Measurements from ENCODE around the gene CBLL2.
"Not testable (repeated sequence)": the region's sequence is repeated elsewhere in the genome, so short reads cannot be mapped to it uniquely, and the experiment has no call there.

CBLL2 gene

DNA sequence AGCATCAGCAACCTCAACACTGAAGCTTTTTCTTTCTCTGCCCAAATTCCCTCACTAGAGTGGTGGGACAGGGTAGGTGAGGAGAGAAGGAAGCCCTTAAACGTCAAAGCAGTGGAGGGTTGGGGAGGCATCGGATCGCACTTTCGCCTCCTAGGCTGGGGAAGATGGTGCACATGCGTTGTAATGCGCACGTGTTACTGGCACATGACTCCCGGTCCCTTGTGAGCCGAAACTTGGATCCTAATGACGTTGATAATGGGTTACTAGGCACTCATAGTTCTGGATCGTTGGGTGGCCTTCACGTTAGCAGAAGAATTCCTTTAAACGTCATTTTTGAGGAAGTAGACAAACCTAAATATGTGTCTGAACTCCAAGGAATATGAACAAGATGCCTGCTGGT lies at the start of gene CBLL2:
Gene CBLL2 (plus strand): TSS at position 301 of the 400 bp plus-strand sequence. CDS start 79 bp downstream, at position 380.
- no peak for DNase-seq

GRCh38 chrX:22234380-22234779 lies 38.3 kb upstream of the CBLL2 start:
- DNase-seq = no peak

- DNase-seq = no peak
Measured at GRCh38 chrX:22237479-22237878, 35.2 kb upstream of the CBLL2 start.

GRCh38 chrX:22246620-22247019 lies 26.1 kb upstream of the CBLL2 start:
- DNase-seq = no peak

DNA sequence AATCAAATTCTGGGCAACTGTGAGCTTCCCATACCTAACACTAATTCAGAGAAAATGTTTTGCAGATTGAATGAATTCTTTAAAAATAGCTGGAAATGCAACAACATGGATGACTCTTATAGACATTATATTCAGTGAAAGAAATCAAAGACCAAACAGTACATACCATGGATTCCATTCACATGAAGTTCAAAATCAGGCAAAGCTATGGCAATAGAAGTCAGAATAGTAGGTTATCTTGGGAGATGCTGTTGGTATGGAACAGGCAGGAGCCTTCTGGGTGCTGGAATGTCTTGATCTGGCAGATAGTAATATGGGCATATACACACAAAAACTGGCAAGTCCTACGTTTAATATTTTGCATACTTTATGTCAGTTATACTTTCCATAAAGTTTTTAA lies 25.5 kb upstream of the CBLL2 start:
- no peak for DNase-seq

DNA sequence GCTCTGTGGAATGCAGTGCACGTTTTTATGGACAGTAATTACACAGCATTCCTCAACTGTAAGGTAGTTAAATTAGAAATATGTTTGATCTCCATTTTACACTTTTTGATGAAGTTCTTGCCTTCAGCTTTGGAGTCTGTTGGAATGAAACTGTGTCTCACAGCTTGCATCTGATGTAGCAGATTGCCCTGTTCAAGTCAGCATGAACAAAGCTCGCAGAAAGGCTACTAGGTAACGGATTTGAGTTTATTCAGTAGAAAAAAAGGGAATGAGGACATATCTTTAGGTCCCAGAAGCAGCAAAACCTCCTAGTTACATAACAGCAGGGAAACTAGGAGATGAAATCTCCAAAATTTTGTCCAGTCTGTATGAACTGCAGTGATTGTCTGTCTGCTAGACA lies 24.3 kb upstream of the CBLL2 start:
- DNase-seq = no peak

DNA sequence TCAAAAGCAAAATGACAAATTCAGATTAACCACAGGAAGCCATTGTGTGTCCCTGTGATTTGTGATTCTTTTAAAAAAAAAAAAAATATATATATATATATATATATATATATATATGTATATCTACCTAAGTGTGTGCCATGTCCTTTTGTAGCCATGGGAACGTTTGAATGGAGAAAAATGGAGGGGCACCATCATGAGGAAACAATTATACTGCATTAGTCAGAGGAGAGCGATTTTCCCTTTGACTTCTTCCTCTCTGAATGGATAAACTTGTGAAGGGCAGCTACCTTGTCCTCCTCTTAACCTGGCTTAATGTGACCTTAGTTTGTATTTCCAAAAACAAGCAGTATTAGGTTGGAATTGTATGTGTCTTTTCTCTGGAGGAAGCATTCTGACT lies 23.3 kb upstream of the CBLL2 start:
- DNase-seq = no peak

DNA sequence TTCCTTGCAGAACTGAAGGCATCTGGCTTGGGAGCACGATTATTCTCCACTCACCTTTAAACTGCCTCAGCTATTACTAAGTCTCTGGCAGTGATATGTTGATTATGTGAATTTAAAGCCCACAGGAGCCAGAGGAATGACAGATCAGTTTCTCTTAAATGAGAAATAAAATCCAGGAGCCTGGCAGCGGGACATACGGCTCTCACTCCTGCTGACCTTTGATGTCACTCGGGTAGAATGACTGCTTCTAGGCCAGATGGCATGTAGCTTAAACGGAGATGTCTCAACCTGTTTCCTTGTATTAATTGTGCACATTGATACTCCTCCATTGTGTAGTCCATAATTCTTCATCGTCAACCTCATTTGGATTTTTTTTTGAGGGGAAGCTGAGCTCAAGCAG lies 4.0 kb upstream of the CBLL2 start:
- no peak for DNase-seq

GRCh38 chrX:22273714-22274317 lies 1.1 kb downstream of the CBLL2 start:
- no peak for DNase-seq

- DNase-seq = no peak
Measured at GRCh38 chrX:22276781-22277180, 4.1 kb downstream of the CBLL2 start.

DNA sequence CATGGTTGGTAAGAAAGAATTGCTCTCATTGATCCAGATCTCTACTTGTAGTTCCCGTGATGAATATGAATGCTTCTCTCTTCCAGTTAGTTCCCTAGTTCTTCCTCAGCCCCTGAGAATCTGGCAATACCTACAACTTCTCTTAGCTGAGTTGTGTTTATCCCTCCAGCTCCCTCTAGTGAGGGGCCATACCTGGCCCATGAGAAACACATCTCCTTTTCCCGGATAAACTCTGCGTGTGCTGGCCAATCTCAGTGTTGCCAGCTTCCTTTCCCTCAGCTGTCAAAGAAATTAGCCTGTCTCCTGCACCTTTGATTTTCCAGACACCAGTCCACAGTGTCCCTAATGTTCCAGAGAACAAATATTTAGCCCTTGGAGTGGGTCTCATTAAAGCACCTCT lies 5.7 kb downstream of the CBLL2 start:
- no peak for DNase-seq

GRCh38 chrX:22289209-22289608 lies 16.5 kb downstream of the CBLL2 start:
- not testable (repeated sequence) for DNase-seq

DNA sequence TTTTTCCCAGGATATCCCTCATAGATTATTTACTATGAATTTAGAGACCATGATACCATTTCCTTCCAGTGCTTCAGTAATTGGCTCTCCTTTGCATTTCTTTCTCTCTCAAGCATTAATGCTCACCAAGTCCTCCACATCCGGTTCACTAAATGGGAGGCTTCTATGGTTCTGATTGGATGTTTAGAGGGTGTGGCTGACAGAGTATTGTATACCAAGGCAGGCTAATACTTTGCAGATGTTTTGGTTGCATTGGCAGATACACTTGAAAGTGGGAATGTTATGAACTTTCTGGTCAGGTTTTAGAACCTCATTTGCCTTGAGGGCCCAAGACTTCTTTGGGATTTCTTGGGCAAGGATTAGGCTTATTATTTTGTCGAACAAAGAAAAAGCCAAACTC lies 24.2 kb downstream of the CBLL2 start:
- DNase-seq = no peak

DNA sequence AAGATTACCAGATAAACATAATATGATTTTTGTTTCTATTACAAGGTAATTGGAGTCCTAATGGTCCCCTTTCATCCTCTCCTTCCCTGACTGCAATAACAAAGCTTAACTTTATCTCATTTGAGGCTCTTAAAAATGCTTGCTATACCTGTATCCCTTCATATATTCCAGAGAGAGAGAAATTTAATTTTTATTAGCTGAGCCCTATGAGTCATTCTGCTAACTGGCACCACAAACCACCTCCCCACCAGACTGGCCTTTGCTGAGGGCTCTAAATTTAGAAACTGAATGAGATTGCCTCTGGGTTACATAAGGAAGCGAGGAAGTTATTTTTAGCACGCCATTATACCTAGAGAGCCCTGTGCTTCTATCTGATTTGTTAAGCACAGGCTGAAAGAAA lies 27.4 kb downstream of the CBLL2 start:
- DNase-seq = no peak

DNA sequence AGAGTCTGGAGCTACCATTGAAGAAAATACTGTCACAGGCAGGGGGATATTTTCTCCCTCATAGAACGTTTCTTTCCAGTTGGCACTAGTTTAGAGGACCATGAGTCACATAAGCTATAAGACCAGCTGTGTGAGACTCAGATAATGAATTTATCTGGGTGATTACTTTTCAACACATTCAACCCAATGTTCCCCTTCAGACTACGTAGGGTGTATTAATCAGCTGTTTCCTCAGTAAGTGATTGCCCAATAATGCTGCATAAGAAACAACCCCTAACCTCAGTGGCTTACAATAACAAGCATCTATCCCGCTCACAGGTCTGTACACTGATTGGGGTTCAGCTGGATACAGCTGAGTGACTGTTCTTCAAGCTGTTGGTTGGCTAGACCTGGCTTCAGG lies 38.1 kb downstream of the CBLL2 start:
- DNase-seq = no peak

DNA sequence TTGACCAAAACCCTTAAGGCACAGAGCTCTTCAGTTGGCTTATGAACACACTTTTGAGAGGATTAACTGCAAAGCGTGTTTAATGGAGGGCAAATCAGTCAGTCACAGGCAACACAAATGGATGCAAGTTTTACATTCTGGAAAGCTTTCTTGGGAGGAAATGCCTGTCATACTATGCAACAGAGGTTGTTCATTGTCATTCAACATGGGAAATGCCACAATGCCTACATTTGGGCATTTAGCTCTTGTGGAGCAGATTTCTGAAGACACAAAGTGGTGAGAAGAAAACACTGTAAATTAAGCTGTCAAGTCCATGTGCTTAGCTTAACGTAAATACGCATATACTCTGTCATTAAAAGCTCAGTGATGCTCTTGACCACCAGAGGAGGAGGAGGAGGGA lies 41.1 kb downstream of the CBLL2 start:
- no peak for DNase-seq

DNA sequence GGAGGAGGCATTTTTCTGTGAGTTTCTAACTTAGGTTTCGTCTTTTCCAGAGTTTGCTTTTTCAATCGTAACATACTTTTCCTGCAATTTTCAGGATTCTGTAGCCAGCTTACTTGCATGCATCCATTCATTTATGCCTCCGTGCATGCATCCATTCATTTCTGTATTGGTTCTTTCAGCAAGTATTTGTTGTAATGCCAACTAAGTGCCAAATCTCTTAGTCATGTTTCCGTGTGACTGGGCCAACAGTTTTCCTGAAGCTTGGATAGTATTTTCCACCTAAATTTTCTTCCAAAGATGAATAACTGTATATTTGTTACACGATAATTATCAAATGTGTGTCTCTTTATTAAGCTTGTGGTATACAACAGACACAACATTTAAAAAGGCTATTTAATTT lies 41.5 kb downstream of the CBLL2 start:
- no peak for DNase-seq

DNA sequence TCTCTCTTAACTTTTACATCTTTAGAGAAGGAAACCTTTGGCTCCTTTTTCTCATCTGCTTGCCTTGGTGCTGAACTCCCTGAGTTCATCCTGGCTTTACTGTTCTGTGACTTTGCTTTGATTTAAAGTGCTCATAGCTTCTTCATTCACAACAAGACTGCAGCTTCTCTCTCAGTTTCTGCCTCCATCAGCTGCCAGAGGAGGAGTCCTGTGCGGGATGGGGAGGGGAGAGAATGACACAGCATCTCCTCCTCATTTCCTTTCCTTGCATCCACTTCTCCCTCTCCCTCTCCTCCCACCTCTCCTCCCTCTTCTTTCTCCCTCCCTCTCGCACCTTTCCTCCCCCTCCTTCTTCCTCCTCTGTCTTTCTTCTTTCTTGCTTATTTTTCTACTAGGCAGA lies 42.0 kb downstream of the CBLL2 start:
- DNase-seq = no peak

- DNase-seq = no peak
Measured at GRCh38 chrX:22315151-22315550, 42.4 kb downstream of the CBLL2 start.

- no peak for DNase-seq
Measured at GRCh38 chrX:22320236-22320873, 47.6 kb downstream of the CBLL2 start.

- no peak for DNase-seq
Measured at GRCh38 chrX:22323541-22323940, 50.8 kb downstream of the CBLL2 start.
